B cell (primary cell): ENCODE results near the gene PVALEF. TPM values are rescaled to one million over a fixed set of nuclear protein-coding genes. Genes with fewer than 3 reads are reported as not detected.
A peak's percentile ranks its signal among the peaks of the same experiment; 100 is the strongest.

Source experiments
- ATAC-seq: fragments of 200-7000 bp; cut with Tn5 transposase; one replicate; pipeline ENCODE4 v1.10.0; 2021; ENCODE audit warnings: low read depth, mild to moderate bottlenecking, moderate number of reproducible peaks, moderate library complexity
- CTCF ChIA-PET: fragments of 350-600 bp; sonication (Branson Sonifier 250); formaldehyde crosslinking; loops from one replicate; lab custom pipeline; 2021; ENCODE audit warnings: antibody characterized with exemption, inconsistent platforms; lab: Charles Lee
- POLR2A ChIA-PET: fragments of 350-600 bp; sonication (Branson Sonifier 250); formaldehyde crosslinking; loops from one replicate; lab custom pipeline; 2021; ENCODE audit warnings: antibody characterized with exemption; lab: Charles Lee
- DNase-seq: peaks from one replicate; pipeline ENCODE4 v3.0.0; 2013
- H2AFZ ChIP-seq: 2 replicates; pipeline ENCODE4 v1.6.1; 2012; ENCODE audit warnings: mild to moderate bottlenecking, low read depth, low read length; ENCODE audit not compliant: insufficient read depth, poor library complexity, severe bottlenecking
- H3K27ac ChIP-seq, 2 donors: 1 replicate in 1 of 2; 2 replicates in 1 of 2; pipeline ENCODE4 v1.5.1; 2012 to 2013; ENCODE audit warnings: low read length in 2 of 2, mild to moderate bottlenecking in 2 of 2, moderate library complexity in 1 of 2
- H3K27me3 ChIP-seq, 4 experiments: fragments of 200-600 bp in 1 of 4; sonication (generic) in 1 of 4; replicated peaks in 1 of 4; 1 replicate in 2 of 4; 2 replicates in 2 of 4; pipeline versions ENCODE4 v1.6.1 to v1.7.0; 2013 to 2016; ENCODE audit warnings: low read length in 3 of 4, mild to moderate bottlenecking in 2 of 4, mixed read lengths in 1 of 4, moderate library complexity in 1 of 4; ENCODE audit not compliant: insufficient read depth in 4 of 4, control insufficient read depth in 3 of 4; ENCODE audit errors: control extremely low read depth in 1 of 4
- H3K36me3 ChIP-seq, 2 experiments: replicated peaks in 1 of 2; 1 replicate in 1 of 2; 2 replicates in 1 of 2; pipeline versions ENCODE4 v1.6.1 to v1.7.1; 2013; ENCODE audit warnings: low read length in 1 of 2; ENCODE audit not compliant: insufficient read depth in 2 of 2, control insufficient read depth in 1 of 2; ENCODE audit errors: control extremely low read depth in 1 of 2, extremely low read depth in 1 of 2
- H3K4me1 ChIP-seq, 2 donors: fragments of 200-600 bp in 1 of 2; sonication (generic) in 1 of 2; 1 replicate in 1 of 2; 2 replicates in 1 of 2; pipeline versions ENCODE4 v1.5.1 to v1.6.1; 2013 to 2017; ENCODE audit warnings: low read length in 2 of 2; ENCODE audit not compliant: control insufficient read depth in 2 of 2, insufficient read depth in 2 of 2
- H3K4me2 ChIP-seq: replicated peaks from 2 replicates; pipeline ENCODE3; 2012; ENCODE audit warnings: mild to moderate bottlenecking, low read depth, low read length; ENCODE audit not compliant: poor library complexity, severe bottlenecking
- H3K4me3 ChIP-seq, 5 experiments: fragments of 200-600 bp in 1 of 5; sonication (generic) in 1 of 5; 1 replicate in 3 of 5; 2 replicates in 2 of 5; pipeline versions ENCODE4 v1.5.1 to v1.7.0; 2011 to 2016; ENCODE audit warnings: low read length in 4 of 5, mild to moderate bottlenecking in 4 of 5, low read depth in 2 of 5, control low read depth in 1 of 5, moderate library complexity in 1 of 5; ENCODE audit not compliant: insufficient read depth in 1 of 5; ENCODE audit errors: control extremely low read depth in 1 of 5, extremely low read depth in 1 of 5
- H3K79me2 ChIP-seq: fragments of 200-600 bp; sonication (generic); one replicate; pipeline ENCODE4 v1.6.0; 2016; ENCODE audit warnings: low read length; ENCODE audit not compliant: control insufficient read depth, insufficient read depth
- H3K9ac ChIP-seq: fragments of 200-600 bp; sonication (generic); 2 replicates; pipeline ENCODE4 v1.6.1; 2017; ENCODE audit warnings: mild to moderate bottlenecking, low read length, moderate library complexity
- H3K9me3 ChIP-seq, 3 donors: one replicate each; pipeline versions ENCODE4 v1.6.1 to v1.7.1; 2013; ENCODE audit warnings: low read length in 2 of 3; ENCODE audit not compliant: control insufficient read depth in 2 of 3, insufficient read depth in 1 of 3; ENCODE audit errors: control extremely low read depth in 1 of 3
- H4K20me1 ChIP-seq: 2 replicates; pipeline ENCODE4 v1.6.0; 2012; ENCODE audit warnings: mild to moderate bottlenecking, low read length; ENCODE audit not compliant: insufficient read depth, control insufficient read depth, poor library complexity, severe bottlenecking
- H3K27ac Mint-ChIP-seq: one replicate; pipeline ENCODE4 v1.8.0; 2021; ENCODE audit warnings: mixed read lengths
- H3K27me3 Mint-ChIP-seq: one replicate; pipeline ENCODE4 v1.8.0; 2021; ENCODE audit warnings: mixed read lengths
- H3K4me1 Mint-ChIP-seq: one replicate; pipeline ENCODE4 v1.8.0; 2021; ENCODE audit warnings: mixed read lengths
- H3K4me3 Mint-ChIP-seq: one replicate; pipeline ENCODE4 v1.8.0; 2021; ENCODE audit warnings: mixed read lengths
- H3K9me3 Mint-ChIP-seq: one replicate; pipeline ENCODE4 v1.8.0; 2022; ENCODE audit warnings: mixed read lengths; ENCODE audit not compliant: insufficient read depth
- CTCF ChIP-seq: fragments of 200-600 bp; IDR thresholded peaks from one replicate; pipeline ENCODE4 v1.8.0; 2022; ENCODE audit warnings: antibody characterized with exemption, mild to moderate bottlenecking
- EZH2 ChIP-seq: IDR thresholded peaks from 2 replicates; pipeline ENCODE4 v1.6.1; 2012; ENCODE audit warnings: borderline replicate concordance, low read depth, mild to moderate bottlenecking, moderate library complexity, low read length; ENCODE audit not compliant: insufficient read depth, poor library complexity, severe bottlenecking
- WGBS: methylation state at CpG from one replicate; pipeline ENCODE4 v1.1.5; 2013; ENCODE audit warnings: missing lambda C conversion rate; ENCODE audit not compliant: insufficient coverage; 5-methylcytosine and 5-hydroxymethylcytosine counted together
- intact Hi-C: fragments of 100-400 bp; cut with micrococcal nuclease; formaldehyde crosslinking; loops from one replicate; pipeline ENCODE4 v1.10.0; 2022
- polyA plus RNA-seq: library from polyadenylated mRNA; depleted of rRNA; stranded (reverse); fragments of >200 nt; gene quantifications from 2 replicates; pipeline ENCODE4 v1.2.3, GENCODE V29; 2012
- total RNA-seq, 2 donors: library from RNA; stranded (reverse); fragments of 120-200 nt in 1 of 2; gene quantifications; 1 replicate in 1 of 2; 2 replicates in 1 of 2; pipeline versions ENCODE4 v1.2.3 to v1.2.4, GENCODE V29; 2013 to 2022

Gene PVALEF
- total and polyA plus RNA-seq, 2 donors (not counting 1 experiment from before 2014, with no cell fraction given), result not detected

DNA sequence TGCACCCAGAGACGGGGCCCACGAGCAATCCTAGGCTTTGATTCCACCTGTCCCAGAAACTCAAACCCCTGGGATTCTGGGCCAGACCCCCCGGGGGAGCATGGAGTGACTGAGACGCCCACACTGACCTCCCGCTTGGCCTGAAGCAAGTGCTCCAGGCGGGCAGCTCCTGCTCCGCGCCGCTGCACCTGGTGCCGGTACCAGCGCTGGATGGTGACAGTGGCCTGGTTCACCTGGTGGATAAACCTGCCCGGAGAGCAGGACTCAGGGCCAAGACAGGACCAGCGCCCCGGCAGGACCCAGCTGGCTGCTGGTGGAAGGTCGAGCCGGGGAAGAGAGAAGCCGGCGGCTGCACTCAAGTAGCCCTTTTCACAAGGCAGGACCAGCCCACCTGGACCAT lies 34.9 kb downstream of the PVALEF start:
- no peaks in the 10 kb centered on the region for H3K27me3 Mint-ChIP-seq
- H2AFZ ChIP-seq, result no peak overlapping the region
- POLR2A ChIA-PET, result no interaction called here
- H4K20me1 ChIP-seq, result no peaks in the 10 kb centered on the region
- WGBS, result 96% methylated on average over 18 of the region's 18 CpGs
- no peak overlapping the region for H3K4me3 ChIP-seq
- CTCF ChIA-PET, result interaction anchor here (1.1 kb wide), 1 partner anchor 10 kb away, joined by 3 read pairs; no protein-coding TSS in a partner anchor
- intact Hi-C loops, result no loop called here
- no peak overlapping the region for H3K27ac Mint-ChIP-seq
- H3K9ac ChIP-seq, result no peak overlapping the region
- H3K9me3 ChIP-seq, result no peaks in the 10 kb centered on the region
- no peak overlapping the region for H3K4me3 Mint-ChIP-seq
- H3K27ac ChIP-seq, result no peak overlapping the region
- H3K4me1 ChIP-seq, result no peaks in the 10 kb centered on the region
- ATAC-seq, result no peak
- H3K36me3 ChIP-seq, result peaks cover 0 to 16% of the 10 kb centered on the region in 2 experiments
- no peaks in the 10 kb centered on the region for H3K79me2 ChIP-seq
- H3K27me3 ChIP-seq, result no peaks in the 10 kb centered on the region
- no peaks in the 10 kb centered on the region for H3K9me3 Mint-ChIP-seq
- DNase-seq, result no peak
- H3K4me1 Mint-ChIP-seq, result no peaks in the 10 kb centered on the region
- TF ChIP-seq CTCF, result no peak
- TF ChIP-seq EZH2, result no peak
- H3K4me2 ChIP-seq, result no peak overlapping the region

DNA sequence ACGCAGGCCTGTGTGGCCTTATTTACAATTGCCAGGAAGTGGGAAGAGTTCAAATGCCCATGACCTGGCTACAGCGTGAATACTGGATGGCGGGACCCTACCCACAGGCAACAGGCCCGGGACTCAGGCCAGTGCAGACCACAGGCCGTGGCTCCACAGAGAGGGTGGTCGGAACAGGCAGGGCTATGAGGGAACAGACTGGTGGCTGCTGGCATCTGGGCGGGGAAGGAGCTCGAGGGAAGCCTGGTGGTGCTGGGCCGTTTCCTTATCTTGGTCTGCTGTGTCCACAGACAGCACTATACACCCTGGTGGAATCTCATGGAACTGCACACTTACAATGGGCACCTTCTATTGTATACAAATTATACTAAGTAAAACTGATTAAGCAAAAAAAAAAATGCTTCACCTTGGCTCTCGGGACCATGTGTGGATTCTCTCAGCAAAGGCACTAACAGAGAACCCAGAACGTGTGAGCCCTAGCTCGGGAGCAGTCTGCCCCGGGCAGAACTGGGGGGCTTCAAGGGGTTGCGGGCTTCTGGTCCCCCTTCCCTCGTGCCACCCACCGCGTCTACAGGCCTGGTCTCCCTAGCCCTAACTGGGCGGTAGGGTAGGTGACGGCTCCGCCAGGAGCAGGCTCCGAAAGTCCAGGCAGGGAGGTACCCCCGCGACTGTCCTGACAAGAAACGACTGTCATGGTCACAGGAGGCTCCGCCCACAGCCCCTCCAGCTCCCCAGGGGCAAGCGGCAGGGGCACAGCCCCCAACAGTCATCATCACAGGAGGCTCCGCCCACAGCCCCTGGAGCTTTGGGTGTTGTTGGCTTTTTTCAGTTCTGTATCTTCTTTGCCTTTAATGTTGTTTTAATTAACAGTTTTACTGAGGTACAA lies 35.6 kb downstream of the PVALEF start:
- no peaks in the 10 kb centered on the region for H3K9me3 ChIP-seq
- no peak overlapping the region for H3K4me3 Mint-ChIP-seq
- ChIA-PET POLR2A (no interaction called here), CTCF (no interaction called here)
- no peaks in the 10 kb centered on the region for H3K4me1 Mint-ChIP-seq
- H3K27ac Mint-ChIP-seq, result no peak overlapping the region
- intact Hi-C loops, result no loop called here
- no peak overlapping the region for H3K9ac ChIP-seq
- WGBS, result 85% methylated on average over 24 of the region's 27 CpGs
- H3K27ac ChIP-seq, result no peak overlapping the region
- H3K27me3 ChIP-seq, result no peaks in the 10 kb centered on the region
- no peaks in the 10 kb centered on the region for H4K20me1 ChIP-seq
- H3K36me3 ChIP-seq, result peaks cover 0 to 14% of the 10 kb centered on the region in 2 experiments
- peak; percentile 34 for DNase-seq
- no peak overlapping the region for H2AFZ ChIP-seq
- TF ChIP-seq CTCF (peak; percentile 37), EZH2 (no peak)
- peak; percentile 54 for ATAC-seq
- H3K4me1 ChIP-seq, result no peaks in the 10 kb centered on the region
- H3K4me3 ChIP-seq, result no peak overlapping the region
- no peak overlapping the region for H3K4me2 ChIP-seq
- H3K9me3 Mint-ChIP-seq, result no peaks in the 10 kb centered on the region
- H3K27me3 Mint-ChIP-seq, result no peaks in the 10 kb centered on the region
- H3K79me2 ChIP-seq, result no peaks in the 10 kb centered on the region
